HUDEP-2 (cell line): ENCODE results near the gene MYMX.
"Not testable (repeated sequence)": the region's sequence is repeated elsewhere in the genome, so short reads cannot be mapped to it uniquely, and the experiment has no call there.

Source experiments
- DNase-seq, 76 experiments: peaks; one replicate each; lab custom pipeline; 2025; ENCODE audit not compliant: unreplicated experiment in 76 of 76; lab: John Stamatoyannopoulos, UW

Gene MYMX

DNA sequence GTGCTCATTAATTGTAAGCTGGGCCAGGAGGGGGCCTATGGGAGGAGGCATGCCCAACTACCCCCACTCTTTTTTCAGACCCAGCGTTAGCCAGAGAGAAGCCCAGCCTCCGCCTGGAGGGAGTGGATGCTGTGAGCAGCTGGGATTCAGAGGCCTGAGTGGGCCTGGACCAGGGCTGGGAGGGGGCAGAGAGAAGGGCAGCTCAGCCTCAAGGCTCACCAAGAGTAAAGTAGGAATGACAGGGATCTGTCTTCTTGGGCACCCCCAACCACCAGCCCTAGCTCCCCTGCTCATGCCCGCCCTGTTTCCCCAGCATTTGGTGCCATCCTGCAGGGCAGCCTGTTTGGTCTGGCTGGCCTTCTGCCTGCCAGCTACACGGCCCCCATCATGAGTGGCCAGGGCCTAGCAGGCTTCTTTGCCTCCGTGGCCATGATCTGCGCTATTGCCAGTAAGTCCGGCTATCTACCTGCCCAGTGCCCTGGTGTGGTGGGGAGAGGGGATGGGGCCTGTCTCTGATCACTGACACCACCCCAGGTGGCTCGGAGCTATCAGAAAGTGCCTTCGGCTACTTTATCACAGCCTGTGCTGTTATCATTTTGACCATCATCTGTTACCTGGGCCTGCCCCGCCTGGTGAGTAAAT, 13.4 kb downstream of the MYMX start:
- DNase-seq, result no peak

DNA sequence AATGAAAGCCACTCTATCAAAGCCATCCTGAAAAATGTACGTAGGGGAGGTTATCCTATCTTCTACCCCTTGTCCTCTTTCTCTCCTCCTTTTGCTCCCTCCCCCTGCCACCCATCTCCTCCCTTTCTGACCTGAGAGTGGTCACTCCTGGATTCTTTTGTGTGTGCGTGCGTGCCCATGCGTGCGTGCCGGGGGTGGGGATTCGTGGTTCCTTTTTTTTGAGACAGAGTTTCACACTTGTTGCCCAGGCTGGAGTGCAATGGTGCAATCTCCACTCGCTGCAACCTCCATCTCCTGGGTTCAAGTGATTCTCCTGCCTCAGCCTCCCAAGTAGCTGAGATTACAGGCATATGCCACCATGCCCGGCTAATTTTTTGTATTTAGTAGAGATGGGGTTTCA, 14.7 kb downstream of the MYMX start:
- DNase-seq, result not testable (repeated sequence)

DNA sequence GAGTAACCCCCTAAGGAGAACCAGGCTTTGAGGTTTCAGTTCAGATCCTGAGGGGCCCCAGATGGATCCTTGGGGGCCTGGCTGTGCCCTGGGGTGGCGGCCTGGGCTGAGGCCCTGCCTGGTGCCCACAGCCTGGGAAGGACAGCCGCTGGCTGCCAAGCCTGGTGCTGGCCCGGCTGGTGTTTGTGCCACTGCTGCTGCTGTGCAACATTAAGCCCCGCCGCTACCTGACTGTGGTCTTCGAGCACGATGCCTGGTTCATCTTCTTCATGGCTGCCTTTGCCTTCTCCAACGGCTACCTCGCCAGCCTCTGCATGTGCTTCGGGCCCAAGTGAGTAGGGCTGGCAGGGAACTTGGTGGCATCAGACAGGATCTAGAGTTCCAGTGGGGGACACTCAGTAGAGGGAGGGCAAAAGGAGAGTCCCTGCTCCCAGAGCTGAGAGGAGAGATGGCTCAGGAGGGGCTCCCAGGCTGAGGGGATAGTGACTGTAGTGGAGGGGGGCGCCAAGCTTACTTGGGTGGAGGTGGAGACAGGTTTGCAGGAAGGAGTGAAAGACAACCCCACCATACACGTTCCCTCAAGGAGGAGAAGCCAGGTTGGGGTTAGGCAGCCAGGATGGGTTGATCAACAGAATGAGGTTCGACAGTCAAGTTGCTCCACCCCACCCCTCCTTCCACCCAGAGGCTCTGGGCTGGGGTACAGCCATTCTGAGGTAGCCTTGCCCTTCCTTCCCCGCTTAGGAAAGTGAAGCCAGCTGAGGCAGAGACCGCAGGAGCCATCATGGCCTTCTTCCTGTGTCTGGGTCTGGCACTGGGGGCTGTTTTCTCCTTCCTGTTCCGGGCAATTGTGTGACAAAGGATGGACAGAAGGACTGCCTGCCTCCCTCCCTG, 16.2 kb downstream of the MYMX start:
- no peak for DNase-seq

DNA sequence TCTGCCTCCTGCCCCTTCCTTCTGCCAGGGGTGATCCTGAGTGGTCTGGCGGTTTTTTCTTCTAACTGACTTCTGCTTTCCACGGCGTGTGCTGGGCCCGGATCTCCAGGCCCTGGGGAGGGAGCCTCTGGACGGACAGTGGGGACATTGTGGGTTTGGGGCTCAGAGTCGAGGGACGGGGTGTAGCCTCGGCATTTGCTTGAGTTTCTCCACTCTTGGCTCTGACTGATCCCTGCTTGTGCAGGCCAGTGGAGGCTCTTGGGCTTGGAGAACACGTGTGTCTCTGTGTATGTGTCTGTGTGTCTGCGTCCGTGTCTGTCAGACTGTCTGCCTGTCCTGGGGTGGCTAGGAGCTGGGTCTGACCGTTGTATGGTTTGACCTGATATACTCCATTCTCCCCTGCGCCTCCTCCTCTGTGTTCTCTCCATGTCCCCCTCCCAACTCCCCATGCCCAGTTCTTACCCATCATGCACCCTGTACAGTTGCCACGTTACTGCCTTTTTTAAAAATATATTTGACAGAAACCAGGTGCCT, 16.9 kb downstream of the MYMX start:
- DNase-seq, result no peak

DNA sequence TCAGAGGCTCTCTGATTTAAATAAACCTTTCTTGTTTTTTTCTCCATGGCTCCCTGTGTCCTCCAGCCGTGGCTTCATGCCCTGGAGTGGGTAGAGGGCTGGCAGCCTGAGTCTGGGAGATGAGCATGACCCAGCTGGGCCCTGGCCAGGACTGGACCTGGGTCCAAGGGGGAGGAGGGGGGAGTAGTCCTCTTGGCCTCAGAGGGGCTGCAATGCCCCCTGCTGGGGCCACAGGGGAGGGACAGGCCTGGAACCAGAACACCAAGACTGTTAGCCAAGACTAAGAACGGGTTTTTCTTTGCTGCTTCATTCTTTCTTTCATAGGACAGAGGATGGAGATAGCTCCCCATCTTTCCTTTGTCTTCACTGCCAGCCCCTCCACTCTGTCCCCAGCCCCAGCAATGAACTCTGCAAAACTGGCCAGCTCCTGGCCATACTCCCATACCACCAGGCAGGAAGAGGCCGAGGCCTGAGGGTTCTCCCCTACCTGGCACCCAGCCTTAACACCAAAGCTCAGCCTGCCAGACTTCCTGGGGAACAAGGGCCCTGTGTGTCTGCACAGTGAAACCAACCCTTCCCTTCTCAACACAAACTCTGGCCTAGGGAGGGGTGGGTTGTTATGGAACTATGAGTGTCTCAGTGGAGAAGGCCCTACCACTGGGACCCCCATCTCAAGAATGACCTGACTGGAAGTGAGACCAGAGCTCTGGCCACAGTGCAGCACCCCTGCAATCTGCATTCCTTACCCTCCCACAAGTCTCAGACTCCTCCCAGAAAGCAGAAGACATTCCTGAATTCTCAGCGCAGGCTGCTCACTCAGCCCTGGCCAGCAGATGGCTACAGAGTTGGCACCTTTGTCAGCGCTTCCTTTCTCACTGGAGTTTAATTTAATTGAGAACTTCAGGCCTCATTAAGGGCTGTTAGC, 17.6 kb downstream of the MYMX start:
- peak in 47 of 76 experiments; percentile 17 to 73 (median 42) for DNase-seq

DNA sequence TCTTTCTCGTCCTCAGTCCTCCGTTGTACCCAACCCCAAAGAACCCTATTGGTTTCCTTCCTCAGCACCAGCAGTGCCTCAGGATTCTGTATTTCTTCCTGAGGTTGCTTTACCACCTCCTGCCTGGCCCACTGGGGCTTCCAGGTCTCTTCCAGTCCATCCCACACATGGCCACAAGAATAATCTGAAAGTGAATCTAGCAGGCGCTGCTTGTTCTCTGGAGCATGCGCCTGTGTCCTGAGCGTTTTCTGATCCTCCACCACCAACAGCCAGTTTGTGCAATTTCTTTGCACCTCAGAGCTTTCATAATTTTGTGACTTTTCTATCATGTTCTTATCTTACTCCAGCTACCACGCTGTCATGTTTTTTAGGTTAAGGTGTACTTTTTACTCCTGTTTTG, 18.5 kb downstream of the MYMX start:
- no peak for DNase-seq

DNA sequence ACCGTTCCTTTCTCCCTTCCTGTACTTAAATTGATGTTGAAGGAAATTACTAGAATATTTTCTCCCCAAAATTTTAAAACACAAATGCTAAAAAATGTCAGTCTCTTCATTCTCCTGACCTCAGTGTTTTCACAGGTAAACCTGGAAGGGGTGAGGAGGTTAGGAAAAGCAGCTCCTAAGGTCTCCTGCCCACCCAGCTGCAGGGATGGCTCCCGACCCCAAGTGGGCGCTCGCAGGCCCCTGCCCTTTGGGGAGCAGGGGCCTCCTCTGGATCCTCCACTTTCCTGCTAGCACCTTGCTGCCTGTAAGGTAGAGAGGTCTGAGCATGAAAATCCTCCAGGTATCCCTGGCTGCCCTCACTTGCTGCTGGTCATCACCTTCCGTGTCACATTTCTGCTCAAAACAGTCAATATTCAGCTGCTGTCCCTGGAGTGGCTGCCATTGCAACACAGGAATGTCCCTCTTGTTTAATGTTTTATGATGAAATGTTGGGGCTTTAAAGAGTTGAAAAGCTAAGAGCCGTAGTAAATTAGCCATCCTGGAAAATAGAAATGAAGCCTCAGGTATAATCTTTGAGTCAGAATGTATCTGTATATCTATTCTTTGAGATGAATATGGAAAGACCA, 19.3 kb downstream of the MYMX start:
- DNase-seq, result no peak

DNA sequence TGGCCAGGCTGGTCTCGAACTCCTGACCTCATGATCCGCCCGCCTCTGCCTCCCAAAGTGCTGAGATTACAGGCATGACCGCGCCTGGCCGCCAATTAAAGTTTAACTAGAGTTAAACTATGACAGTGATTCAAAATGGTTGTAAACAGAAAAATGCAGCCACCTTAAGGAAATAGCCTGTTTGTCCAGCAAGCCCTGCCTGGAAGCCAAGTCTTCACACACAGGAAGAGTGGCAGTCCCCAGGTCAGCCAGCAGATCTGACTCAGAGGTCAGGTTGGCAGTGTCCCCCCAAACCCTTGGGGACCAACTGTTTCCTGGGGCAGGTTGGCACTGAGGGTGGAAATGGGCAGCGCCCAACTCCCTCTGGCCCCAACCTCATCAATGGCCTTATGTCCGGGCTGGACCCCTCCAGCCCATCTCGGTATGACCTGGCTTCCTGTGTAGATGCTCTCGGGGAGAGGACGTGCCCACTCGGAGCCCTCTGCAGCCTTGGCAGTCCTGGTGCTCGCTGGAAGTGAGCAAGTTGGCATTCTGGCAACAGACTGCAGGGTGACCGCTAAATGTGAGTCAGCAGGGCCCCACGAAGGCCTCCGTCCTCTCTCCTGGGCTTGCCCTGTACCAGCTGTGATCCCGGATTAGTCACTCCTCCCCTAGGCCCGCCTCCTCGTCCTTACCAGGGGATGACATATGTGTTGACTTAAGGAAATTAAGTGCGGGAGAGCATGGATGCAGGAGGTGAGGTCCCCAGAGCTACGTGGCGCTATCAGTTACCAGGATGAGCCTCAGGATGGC, 20.5 kb downstream of the MYMX start:
- DNase-seq, result peak in 75 of 76 experiments; percentile 29 to 95 (median 88)

DNA sequence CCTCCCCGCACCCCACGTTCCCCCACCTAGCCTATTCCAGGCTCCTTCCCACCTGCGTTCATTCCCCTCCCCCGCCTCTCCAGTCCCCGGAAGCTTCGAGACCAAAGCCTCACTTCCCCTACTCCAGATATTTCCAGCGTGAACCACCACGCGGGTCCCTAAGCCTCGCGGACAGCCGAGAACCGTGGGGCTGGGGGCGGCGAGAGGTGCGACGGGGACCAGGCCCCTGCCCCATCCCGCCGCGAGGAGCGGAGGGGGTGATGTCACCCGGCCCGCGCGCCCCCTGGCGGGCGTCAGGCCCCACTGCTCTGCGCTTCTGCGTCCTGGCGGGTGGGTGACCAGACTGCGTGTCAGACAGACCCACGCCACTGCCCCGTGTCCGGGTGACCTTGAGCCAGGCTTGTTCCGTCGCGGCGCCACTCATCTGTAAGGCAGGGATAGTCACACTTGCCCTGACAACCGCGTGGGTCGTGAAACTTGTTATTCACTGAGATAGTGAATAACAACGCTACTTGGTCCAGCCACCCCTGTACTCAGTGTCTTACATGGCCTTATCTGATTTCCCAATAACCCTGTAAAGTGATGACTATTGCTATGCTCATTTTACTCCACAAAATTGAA, 21.2 kb downstream of the MYMX start:
- DNase-seq, result peak in 67 of 76 experiments; percentile 21 to 97 (median 71)

DNA sequence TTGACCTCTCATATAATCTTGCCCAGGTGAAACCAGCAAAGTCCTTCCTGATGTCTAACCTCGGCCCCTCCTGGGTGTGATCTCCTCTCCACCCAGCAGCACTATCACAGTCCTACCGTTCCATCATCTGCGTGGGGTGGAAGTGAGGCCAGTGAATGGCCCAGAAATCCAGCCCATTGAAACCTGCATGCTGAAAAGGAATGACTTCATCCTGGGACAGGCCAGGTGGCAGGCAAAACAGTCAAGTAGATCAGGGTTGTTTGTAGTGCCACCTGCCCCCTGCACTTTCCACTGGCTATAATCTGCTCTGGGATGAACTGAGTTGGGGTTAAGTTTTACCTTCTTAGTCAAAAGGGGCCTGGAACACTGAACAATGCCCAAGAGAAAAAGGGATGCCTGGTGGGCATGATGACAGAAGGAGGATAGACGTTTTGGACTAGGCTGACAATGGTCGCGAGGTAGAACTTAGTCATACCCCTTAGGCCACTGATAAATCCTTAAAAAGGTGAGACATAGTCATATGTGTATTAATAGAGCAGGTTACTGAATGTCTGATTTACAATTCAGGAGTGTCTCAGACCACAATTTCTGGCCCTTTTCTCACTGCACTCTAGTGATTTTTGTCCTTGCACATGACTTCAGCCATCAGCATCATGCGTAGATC, 22.1 kb downstream of the MYMX start:
- DNase-seq, result no peak

DNA sequence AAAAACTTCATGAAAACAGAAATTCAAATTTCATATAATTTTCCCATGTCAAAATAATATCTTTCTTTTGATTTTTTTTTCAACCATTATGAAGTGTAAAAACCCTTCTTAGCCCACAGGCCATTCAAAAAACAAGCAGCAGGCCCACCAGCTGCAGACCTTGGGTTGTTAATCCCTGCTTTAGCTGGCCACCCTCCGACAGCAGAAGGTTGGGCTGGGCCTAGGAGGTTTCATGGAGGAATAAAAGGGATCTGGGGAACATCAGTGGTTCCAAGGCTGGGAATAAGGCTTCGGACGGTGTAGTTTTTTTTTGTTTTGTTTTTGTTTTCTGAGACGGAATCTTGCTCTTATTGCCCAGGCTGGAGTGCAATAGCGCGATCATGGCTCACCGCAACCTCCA, 26.6 kb downstream of the MYMX start:
- no peak for DNase-seq

DNA sequence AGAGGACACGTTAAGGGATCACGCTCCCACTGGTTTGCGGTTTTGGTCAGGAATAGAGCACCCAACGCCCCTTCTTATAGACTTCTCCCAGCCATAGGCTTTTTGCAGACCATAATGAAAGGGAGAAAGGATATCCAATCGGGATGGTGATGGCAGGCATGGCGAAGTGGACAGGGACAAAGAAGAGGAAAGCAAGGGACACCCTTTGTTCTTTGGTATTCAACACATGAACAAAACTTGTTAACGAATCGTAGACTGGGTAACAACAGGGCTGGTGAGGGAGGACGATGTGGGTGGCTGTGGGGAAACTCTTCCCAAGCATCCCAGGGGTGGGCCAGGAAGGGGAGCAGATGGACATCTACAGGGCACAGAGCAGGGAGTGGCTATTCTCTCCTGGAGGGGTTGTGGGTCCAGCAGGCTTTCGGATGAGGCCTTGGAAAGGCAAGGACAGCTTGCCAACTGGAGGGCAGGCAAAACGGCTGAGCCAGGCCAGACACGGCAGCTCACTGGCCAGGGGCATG, 28.7 kb downstream of the MYMX start:
- DNase-seq, result no peak

DNA sequence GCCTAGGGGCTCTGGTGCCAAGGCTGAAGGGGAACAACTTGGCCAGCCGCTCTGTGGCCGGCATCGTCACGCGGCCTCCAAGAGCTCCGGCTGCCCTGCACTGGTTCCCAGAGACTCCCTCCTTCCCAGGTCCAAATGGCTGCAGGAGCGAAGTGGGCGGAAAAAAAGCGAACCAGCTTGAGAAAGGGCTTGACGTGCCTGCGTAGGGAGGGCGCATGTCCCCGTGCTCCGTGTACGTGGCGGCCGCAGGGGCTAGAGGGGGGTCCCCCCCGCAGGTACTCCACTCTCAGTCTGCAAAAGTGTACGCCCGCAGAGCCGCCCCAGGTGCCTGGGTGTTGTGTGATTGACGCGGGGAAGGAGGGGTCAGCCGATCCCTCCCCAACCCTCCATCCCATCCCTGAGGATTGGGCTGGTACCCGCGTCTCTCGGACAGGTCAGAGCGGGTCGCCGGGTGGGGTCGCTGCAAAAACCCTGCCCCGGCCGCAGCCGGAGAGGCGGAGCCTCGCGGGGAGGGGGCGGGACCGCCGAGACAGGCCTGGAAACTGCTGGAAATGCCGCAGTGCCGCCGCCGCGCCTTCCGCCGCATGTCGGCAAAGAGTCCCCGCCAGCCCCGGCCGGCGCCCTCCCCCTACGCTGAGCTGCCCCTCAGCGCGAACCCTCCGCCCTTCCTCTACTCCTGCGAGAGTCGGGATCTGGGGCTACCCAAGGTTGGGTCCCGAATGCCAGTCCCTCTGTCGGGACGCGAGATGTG, 29.4 kb downstream of the MYMX start:
- DNase-seq, result peak in 74 of 76 experiments; percentile 38 to 97 (median 81)

DNA sequence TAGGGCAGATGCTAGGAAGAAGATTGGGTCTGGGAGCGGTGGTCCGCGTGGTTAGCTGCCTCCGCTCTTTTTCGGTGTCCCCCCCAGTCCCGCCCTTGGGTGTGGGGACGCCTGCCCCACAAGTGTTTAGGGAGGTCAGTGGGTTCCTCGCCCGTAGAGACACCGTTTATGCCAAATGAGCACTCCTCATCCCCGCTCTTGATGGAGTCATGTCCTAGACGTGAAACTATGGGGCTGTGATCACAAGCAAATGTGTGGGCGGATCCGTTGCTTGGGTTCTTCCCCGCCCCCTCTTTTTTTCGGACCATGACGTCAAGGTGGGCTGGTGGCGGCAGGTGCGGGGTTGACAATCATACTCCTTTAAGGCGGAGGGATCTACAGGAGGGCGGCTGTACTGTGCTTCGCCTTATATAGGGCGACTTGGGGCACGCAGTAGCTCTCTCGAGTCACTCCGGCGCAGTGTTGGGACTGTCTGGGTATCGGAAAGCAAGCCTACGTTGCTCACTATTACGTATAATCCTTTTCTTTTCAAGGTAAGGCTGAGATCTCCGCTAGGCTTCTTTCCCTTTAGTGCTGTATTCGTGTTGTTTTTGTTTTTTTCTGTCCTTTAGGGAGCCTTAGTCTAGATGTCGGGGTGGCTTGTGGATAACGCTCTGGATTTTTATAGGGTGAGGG, 30.1 kb downstream of the MYMX start, which contains the start of gene HSP90AB1:
HSP90AB1 (plus strand) TSS at position 439 of the 675 bp plus-strand sequence. CDS start 1,529 bp downstream, outside the sequence.
- peak in 75 of 76 experiments; percentile 91 to 99 (median 97) for DNase-seq

DNA sequence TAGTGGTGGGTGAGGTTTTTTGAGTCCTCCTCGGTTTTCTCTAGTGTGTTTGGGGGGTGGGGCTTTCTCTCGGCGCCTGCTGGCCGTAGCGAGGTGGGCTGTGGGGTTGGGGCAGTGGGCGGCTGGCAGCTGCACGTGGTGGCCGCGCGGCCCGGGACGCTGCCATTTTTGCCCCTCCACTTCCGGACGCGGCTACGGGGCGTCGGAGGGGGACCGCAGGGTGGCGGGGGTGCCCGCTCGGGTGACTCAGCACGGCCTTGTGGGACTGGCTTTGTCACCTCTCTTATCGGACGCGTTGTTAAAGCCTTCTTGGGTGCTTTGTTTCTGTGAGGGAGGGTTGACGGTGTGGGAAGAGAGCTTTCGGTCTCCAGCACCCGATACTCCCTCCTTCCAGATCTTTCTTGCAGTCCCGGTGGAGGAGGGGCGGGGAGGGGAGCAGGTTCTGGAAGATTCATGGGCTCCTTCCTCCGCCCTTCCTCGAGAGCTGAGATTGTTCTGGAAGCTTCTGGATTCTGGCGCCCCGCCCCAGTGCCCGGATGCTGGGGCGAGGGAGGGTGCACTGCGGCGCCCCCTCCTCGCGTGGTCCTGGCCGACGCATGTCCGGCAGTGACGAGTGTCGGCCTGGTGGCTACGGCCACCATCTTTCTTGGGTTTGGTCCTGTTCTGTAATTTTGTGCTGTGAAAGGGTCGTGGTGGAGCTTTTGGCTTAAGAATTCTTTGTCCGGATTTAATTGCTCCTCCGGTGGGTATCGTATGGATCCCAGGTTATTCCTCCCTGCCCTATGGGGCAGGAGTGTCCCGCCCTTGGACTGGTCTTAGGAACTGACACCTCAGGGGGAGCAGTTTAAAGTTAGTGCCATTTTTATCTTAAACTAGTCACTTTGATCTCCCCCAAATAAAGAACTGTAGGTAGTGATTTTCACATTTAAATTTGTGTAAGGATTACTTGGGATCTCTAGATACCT, 30.9 kb downstream of the MYMX start:
- peak in 73 of 76 experiments; percentile 34 to 90 (median 78) for DNase-seq

DNA sequence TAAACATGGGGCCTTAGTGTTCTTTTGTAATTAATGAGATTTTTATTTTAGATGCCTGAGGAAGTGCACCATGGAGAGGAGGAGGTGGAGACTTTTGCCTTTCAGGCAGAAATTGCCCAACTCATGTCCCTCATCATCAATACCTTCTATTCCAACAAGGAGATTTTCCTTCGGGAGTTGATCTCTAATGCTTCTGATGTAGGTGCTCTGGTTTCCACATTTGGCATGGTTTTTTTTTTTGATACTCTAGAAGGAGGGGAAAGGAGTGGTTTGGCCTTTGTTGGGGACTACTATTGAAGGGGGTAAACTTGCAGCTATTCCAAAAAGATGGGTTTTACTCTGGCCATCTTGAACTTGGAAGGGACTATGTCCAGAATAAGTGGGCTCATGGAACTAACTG, 31.9 kb downstream of the MYMX start:
- DNase-seq, result no peak
